ENCODE measurements around the gene MARK3. TPM values are rescaled to one million over a fixed set of nuclear protein-coding genes. Genes with fewer than 3 reads are reported as not detected.
A peak's percentile ranks its signal among the peaks of the same experiment; 100 is the strongest.
"Not testable (repeated sequence)": the region's sequence is repeated elsewhere in the genome, so short reads cannot be mapped to it uniquely, and the experiment has no call there.

MARK3 gene
- 100 to 1,000 TPM in 1 of 4 donors, 10 to 100 TPM in 3; 79.3 to 106 (median 94.3) TPM for polyA plus RNA-seq (ENCODE audit: insufficient read length in 4 of 4)

DNA sequence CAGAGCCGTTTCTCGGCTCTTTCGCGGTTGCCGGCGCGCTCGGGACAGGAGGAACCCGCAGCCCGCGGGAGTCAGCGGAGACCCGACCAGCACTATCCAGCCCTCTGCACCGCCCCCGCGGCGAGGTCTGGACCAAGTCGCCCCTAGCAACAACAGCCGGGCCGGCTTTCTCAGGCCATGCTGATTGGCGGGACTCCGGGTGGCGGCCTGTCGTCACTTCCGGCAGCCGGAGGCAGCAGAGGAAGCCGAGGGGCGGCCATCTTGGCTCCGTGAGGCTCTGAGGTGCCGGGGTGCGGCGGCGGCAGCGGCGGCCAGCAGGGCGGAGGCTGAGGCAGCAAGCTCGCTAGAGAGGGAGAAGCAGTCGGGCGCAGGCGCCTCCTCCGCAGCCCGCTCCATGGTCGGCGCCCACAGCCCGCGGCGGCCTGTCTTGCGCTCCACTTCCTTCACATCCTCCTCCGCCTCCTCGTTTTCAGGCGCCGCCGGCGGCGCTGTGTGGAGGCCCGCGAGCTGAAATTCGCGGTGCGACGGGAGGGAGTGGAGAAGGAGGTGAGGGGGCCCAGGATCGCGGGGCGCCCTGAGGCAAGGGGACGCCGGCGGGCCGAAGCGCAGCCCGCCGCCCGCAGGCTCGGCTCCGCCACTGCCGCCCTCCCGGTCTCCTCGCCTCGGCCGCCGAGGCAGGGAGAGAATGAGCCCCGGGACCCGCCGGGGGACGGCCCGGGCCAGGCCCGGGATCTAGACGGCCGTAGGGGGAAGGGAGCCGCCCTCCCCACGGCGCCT is at the start of gene MARK3:
MARK3 (plus strand) TSS at position 264 of the 777 bp plus-strand sequence. CDS start 615 bp downstream, outside the sequence.
- peak; percentile 87 to 92 (median 91) for DNase-seq (ENCODE audit: low read depth in 4 of 4, low spot score in 3 of 4)

DNA sequence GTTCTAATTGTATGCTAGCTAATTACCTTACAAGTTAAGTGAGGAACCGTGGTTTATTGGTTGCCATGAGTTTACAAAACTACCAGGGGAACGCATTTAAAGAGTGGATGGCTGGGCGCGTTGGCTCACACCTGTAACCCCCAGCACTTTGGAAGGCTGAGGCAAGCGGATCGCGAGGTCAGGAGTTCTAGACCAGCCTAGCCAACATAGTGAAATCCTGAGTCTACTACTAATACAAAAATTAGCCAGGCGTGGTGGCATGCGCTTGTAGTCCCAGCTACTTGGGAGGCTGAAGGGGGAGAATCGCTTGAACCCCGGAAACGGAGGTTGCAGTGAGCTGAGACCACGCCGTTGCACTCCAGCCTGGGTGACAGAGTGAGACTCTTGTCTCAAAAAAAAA is 49.0 kb upstream of the MARK3 start:
- no peak for DNase-seq (ENCODE audit: low read depth in 4 of 4, low spot score in 3 of 4)

DNA sequence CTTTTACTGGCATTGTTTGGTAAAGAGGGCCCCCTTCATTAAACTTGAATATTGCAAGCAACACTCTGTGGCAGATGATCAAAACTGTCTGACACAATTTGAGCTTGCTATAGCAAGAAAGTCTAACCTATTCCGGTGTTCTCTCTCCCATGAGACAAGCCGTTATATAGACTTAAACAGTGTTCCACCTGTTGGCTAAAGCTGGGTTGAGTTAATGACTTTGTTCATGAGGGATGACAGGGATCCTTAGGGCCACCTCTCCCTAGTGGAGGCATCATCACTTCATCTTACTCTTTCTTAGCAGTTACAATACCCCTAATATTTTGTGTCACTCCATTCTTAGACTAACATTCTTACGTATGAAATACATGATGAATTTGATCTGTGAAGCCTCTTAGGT is 47.4 kb upstream of the MARK3 start:
- DNase-seq (ENCODE audit: low read depth in 4 of 4, low spot score in 3 of 4): no peak

- DNase-seq (ENCODE audit: low read depth in 4 of 4, low spot score in 3 of 4): no peak
These were observed 45.7 kb upstream of the MARK3 start for GRCh38 chr14:103339561-103339960.

DNA sequence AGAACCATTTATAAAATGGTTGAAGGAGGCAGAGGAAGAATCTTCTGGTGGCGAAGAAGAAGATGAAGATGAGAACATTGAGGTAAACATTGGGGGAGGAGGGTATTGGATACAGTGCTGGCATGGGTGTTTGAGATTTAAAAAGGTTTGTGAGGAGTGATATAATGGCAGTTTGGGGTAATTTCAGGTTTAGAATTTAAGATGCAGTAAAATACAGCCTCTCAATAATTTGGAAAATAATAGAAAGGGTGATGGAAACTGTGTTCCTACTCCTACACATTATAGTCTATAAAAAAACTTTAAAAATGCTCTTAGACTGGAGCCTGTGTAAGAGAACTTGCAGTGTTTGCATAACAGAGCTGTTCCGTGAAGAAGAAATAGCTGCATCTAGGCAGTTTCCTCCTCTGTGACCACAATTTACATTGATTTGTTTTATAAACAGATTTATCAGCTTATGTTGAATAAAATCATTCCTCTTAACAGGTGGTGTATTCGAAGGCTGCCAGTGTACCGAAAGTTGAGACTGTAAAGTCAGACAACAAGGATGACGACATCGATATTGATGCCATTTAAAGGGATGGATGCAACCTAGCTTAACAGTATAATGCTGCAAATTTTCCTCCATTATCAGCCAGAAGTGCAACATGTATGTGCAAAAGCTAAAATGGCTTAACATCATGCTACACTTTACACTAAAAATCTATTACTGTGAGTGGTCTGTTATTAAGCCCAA is 44.6 kb upstream of the MARK3 start:
- no peak for DNase-seq (ENCODE audit: low read depth in 4 of 4, low spot score in 3 of 4)

DNA sequence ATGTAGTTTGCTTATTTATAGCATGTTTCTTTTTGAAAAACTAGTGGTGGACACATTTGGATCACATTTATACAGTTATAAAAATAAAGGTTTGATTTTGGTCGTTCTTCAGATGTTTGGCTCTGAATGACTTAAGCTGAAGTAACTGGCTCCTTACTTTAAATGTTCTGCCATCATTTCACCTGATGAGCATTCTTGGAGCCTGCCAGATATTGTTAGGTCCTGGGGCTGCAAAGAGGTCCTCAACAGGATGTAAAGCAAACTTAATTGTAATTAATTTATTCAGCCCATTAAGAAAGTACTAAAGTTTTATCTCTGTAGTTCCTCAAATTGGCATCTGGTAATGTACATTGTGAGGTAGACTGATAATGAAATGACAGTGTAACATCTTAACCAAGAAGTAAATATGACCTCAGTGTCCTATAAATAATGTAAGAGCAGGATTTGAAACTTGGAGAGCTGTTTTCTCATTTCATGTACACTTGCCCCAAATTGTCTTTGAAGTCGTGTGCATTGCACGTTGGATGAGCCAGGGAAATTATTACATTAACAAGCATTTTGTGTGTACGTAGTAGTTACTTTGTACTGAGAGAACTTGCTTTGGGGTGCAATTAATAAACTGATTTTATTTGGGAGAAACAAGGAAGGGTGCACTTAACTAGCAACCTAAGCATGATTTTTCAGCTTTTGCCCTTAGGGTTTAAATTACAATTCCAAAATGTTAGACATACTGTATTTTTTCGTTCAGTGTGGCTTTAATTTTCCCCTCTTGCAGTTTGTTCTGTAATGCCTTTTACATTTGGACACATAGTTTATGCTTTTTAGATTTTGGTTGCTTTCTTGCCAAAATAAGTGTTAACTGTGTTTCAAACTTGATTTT is 43.7 kb upstream of the MARK3 start:
- DNase-seq (ENCODE audit: low read depth in 4 of 4, low spot score in 3 of 4): no peak

DNA sequence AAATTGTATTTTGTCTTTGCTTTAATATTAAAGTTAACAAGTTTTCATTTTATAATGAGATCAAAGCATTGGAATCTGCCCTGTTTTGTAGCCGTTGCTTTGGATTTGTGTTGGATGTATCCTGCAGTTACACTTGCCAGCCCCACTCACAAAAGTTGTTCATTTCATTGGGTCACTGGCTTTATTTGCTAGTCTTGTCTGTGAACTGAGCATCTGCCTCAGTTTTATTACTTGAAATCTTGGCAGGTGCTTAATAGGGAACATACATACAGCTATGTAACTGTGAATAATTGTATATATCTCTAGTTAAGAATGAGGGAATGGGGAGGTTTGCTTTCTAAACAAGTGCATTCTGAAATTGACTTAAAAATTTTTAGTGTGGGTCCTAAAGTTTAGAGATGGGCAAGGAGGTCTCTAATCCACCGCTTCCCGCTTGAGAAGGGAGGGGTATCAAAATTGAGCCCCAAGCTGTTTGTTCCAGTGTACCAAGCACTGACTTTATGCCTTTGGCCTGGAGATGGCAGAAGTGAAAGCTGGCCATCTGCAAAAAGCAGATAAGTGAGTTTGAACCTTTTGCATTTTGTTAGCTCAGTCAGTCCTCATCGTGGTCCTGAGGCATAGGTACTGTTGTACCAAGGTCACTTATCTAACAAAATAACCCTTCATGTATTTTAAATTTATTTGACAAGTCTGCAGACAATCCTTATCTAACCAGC is 41.9 kb upstream of the MARK3 start:
- no peak for DNase-seq (ENCODE audit: low read depth in 4 of 4, low spot score in 3 of 4)

GRCh38 chr14:103343905-103344797 is 41.1 kb upstream of the MARK3 start:
- no peak for DNase-seq (ENCODE audit: low read depth in 4 of 4, low spot score in 3 of 4)

DNA sequence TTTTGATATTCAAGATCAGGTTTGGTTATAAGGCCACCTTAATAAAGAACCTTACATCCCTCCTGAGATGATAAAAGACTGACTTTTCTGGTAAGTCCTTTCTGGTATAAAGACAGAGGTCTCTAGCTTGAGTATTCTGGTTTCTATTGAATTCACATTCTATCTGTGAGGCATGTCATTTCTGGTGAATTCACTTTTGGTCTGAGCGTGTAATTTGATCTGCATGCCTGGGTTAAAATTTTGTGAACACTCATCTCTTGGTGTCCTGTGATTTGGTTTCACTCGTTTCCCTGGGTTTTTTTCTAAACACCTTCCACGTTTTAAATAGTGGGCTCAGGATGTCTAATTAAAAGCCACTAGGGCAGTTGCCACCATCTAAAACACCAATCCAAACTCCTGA is 38.9 kb upstream of the MARK3 start:
- DNase-seq (ENCODE audit: low read depth in 4 of 4, low spot score in 3 of 4): no peak

GRCh38 chr14:103347091-103347815 is 38.0 kb upstream of the MARK3 start:
- DNase-seq (ENCODE audit: low read depth in 4 of 4, low spot score in 3 of 4): no peak

DNA sequence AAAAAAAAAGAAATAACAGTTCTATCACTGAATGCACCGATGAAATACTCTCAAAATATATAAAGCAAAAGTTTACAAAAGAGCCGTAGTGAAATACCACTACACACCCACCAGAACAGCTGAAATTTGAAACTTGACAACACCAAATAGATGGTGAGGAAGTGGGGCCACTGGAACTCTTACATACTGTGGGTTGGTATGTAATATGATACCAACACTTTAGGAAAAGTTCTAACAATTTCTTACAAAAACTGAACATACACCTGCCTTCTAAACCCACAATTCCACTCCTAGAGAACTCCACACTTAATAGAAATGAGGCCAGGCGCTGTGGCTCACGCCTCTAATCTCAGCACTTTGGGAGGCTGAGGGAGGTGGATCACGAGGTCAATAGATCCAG is 37.1 kb upstream of the MARK3 start:
- DNase-seq (ENCODE audit: low read depth in 4 of 4, low spot score in 3 of 4): no peak

DNA sequence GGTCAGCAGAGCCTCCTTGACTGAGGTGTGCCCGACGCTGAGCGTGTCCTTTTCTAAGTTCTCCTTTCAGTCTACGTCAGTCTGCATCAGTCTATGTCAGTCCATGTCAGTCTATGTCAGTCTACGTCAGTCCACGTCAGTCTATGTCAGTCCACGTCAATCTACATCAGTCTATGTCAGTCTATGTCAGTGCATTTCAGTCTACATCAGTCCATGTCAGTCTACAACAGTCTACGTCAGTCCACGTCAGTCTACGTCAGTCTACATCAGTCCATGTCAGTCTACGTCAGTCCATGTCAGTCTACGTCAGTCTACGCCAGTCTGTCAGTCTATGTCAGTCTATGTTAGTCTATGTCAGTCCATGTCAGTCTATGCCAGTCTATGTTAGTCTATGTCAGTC is 35.2 kb upstream of the MARK3 start:
- DNase-seq (ENCODE audit: low read depth in 4 of 4, low spot score in 3 of 4): no peak

- DNase-seq (ENCODE audit: low read depth in 4 of 4, low spot score in 3 of 4): no peak
These were observed 31.9 kb upstream of the MARK3 start for GRCh38 chr14:103353362-103353761.

DNA sequence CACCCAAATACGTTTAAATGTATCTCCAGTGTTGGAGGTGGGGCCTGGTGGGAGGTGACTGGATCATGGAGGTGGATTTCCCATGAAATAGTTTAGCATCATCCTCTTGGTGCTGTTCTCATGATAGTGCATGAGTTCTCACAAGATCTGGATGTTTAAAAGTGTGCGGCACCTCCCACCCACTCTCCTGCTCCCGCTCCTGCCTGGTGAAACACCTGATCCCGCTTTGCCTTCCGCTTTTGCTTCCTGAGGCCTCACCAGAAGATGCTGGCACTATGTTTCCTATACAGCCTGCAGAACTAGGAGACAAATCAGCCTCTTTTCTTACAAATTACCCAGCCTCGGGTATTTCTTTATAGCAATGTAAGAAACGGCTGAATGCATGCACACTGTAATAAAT is 31.1 kb upstream of the MARK3 start:
- DNase-seq (ENCODE audit: low read depth in 4 of 4, low spot score in 3 of 4): no peak

DNA sequence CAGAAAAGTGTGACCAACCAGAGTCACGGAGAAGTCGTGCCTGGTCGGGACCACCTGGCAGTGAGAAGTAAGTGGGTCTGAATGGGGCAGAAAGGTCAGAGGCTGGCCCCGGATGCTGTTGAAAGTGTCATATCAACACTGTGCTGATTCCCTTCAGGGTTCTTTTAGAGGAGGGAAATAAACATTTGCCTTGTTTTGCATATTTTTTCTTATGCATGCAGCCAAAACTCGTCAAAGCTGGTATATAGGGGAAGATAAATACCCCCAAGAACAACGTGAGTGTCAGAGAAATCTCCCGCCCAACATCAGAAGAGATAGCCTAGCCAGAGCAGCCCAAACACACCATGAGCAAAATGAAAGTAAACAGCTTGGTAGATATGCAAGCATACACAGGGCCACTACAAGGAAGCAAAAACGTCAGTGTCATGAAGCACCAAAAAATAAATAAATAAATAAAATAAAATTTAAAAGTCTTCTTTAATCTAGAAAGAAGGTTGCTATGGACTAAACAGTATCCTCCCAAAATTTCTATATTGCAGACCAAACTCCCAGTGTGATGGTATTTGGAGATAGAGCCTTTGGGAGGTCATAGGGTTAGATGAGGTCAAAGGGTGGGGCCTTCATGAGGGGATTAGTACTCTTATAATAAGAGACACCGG is 29.1 kb upstream of the MARK3 start:
- no peak for DNase-seq (ENCODE audit: low read depth in 4 of 4, low spot score in 3 of 4)

- not testable (repeated sequence) for DNase-seq (ENCODE audit: low read depth in 4 of 4, low spot score in 3 of 4)
These were observed 27.7 kb upstream of the MARK3 start for GRCh38 chr14:103357552-103357951.

- DNase-seq (ENCODE audit: low read depth in 4 of 4, low spot score in 3 of 4): no peak
These were observed 24.7 kb upstream of the MARK3 start for GRCh38 chr14:103360548-103360947.

GRCh38 chr14:103361867-103362266 is 23.3 kb upstream of the MARK3 start:
- no peak for DNase-seq (ENCODE audit: low read depth in 4 of 4, low spot score in 3 of 4)

Data from left renal pelvis (tissue), 4 donors.